IMR-90 (cell line): ENCODE data around the gene SCYGR3. TPM values are rescaled to one million over a fixed set of nuclear protein-coding genes. Genes with fewer than 3 reads are reported as not detected.

Experiments
- ATAC-seq: fragments of 200-7000 bp; cut with Tn5 transposase; 2 replicates; pipeline ENCODE4 v1.9.1; 2020; ENCODE audit warnings: low read depth, mild to moderate bottlenecking, moderate library complexity
- BruUV-seq: library from RNA; stranded (reverse); fragments of 400-500 nt; replicated peaks from 2 replicates; lab custom pipeline; 2021; lab: Mats Ljungman, UMichigan
- CTCF ChIA-PET: fragments of 300-600 bp; formaldehyde crosslinking; extraction: SDS; loops from one replicate; lab custom pipeline; 2021; ENCODE audit warnings: antibody characterized with exemption; lab: Yijun Ruan, JAX
- POLR2A ChIA-PET: fragments of 300-600 bp; sonication (Branson Sonifier 250); formaldehyde crosslinking; loops from one replicate; lab custom pipeline; 2022; ENCODE audit warnings: antibody characterized with exemption; ENCODE audit not compliant: unreplicated experiment; lab: Charles Lee
- DNase-seq: peaks from one replicate; pipeline ENCODE4 v3.0.0; 2013
- H2AFZ ChIP-seq: replicated peaks from 2 replicates; pipeline ENCODE3; 2013; ENCODE audit warnings: low read length, mild to moderate bottlenecking; ENCODE audit not compliant: poor library complexity
- H2AK5ac ChIP-seq: 2 replicates; pipeline ENCODE4 v1.6.1; 2013; ENCODE audit warnings: low read depth, low read length, inconsistent platforms
- H2AK9ac ChIP-seq: replicated peaks from 2 replicates; pipeline ENCODE3; 2013; ENCODE audit warnings: mild to moderate bottlenecking, low read depth, low read length, moderate library complexity; ENCODE audit not compliant: poor library complexity
- H2BK120ac ChIP-seq: 2 replicates; pipeline ENCODE4 v1.6.1; 2013; ENCODE audit warnings: low read depth, low read length, inconsistent platforms
- H2BK15ac ChIP-seq: 3 replicates; pipeline ENCODE4 v1.6.1; 2013; ENCODE audit warnings: low read depth, low read length, inconsistent platforms
- H2BK20ac ChIP-seq: 2 replicates; pipeline ENCODE4 v1.6.1; 2013; ENCODE audit warnings: low read depth, mild to moderate bottlenecking, inconsistent platforms, low read length, moderate library complexity
- H2BK5ac ChIP-seq: 2 replicates; pipeline ENCODE4 v1.6.1; 2013; ENCODE audit warnings: mild to moderate bottlenecking, low read depth, low read length, inconsistent platforms; ENCODE audit not compliant: poor library complexity, severe bottlenecking
- H3K14ac ChIP-seq: replicated peaks from 2 replicates; pipeline ENCODE4 v1.6.1; 2013; ENCODE audit warnings: low read depth, low read length, inconsistent platforms
- H3K18ac ChIP-seq: 2 replicates; pipeline ENCODE4 v1.6.1; 2013; ENCODE audit warnings: low read depth, low read length, control low read depth
- H3K23ac ChIP-seq: 2 replicates; pipeline ENCODE4 v1.6.1; 2013; ENCODE audit warnings: low read depth, low read length, inconsistent platforms
- H3K27ac ChIP-seq: 2 replicates; pipeline ENCODE4 v1.5.1; 2013; ENCODE audit warnings: mild to moderate bottlenecking, control low read depth, low read length; ENCODE audit not compliant: insufficient read depth
- H3K27me3 ChIP-seq: 2 replicates; pipeline ENCODE4 v1.6.1; 2013; ENCODE audit warnings: low read length; ENCODE audit not compliant: control insufficient read depth, insufficient read depth
- H3K36me3 ChIP-seq: 2 replicates; pipeline ENCODE4 v1.6.1; 2013; ENCODE audit warnings: low read length, mixed read lengths; ENCODE audit not compliant: control insufficient read depth, insufficient read depth
- H3K4ac ChIP-seq: 2 replicates; pipeline ENCODE4 v1.6.1; 2013; ENCODE audit warnings: low read depth, low read length, inconsistent platforms
- H3K4me1 ChIP-seq: 2 replicates; pipeline ENCODE4 v1.6.1; 2013; ENCODE audit warnings: low read length, mixed read lengths; ENCODE audit not compliant: control insufficient read depth, insufficient read depth
- H3K4me2 ChIP-seq: 2 replicates; pipeline ENCODE4 v1.6.1; 2013; ENCODE audit warnings: low read depth, mild to moderate bottlenecking, control low read depth, low read length, moderate library complexity
- H3K4me3 ChIP-seq: 2 replicates; pipeline ENCODE4 v1.5.1; 2013; ENCODE audit warnings: low read depth, mild to moderate bottlenecking, control low read depth, low read length, moderate library complexity; ENCODE audit not compliant: insufficient read depth
- H3K56ac ChIP-seq: 2 replicates; pipeline ENCODE4 v1.6.1; 2013; ENCODE audit warnings: low read length, inconsistent platforms; ENCODE audit not compliant: insufficient read depth; ENCODE audit errors: extremely low read depth
- H3K79me1 ChIP-seq, 2 experiments: 2 replicates each; pipeline ENCODE4 v1.6.1; 2013; ENCODE audit warnings: low read length in 2 of 2, inconsistent platforms in 1 of 2, low read depth in 1 of 2
- H3K9ac ChIP-seq: 2 replicates; pipeline ENCODE4 v1.6.1; 2013; ENCODE audit warnings: low read depth, low read length, control low read depth
- H3K9me1 ChIP-seq: 2 replicates; pipeline ENCODE4 v1.6.1; 2013; ENCODE audit warnings: low read length, inconsistent platforms; ENCODE audit not compliant: insufficient read depth
- H3K9me3 ChIP-seq: 2 replicates; pipeline ENCODE4 v1.6.1; 2013; ENCODE audit warnings: low read length; ENCODE audit not compliant: control insufficient read depth, insufficient read depth
- H4K20me1 ChIP-seq: 2 replicates; pipeline ENCODE4 v1.6.1; 2013; ENCODE audit warnings: low read length, inconsistent platforms; ENCODE audit not compliant: insufficient read depth
- H4K5ac ChIP-seq: 2 replicates; pipeline ENCODE4 v1.6.1; 2013; ENCODE audit warnings: mild to moderate bottlenecking, low read depth, low read length, control low read depth
- H4K8ac ChIP-seq, 2 experiments: 2 replicates each; pipeline ENCODE4 v1.6.1; 2013; ENCODE audit warnings: low read depth in 2 of 2, low read length in 2 of 2, control low read depth in 1 of 2, inconsistent platforms in 1 of 2
- H4K91ac ChIP-seq: 2 replicates; pipeline ENCODE4 v1.6.1; 2013; ENCODE audit warnings: low read depth, low read length, inconsistent platforms; ENCODE audit not compliant: insufficient read depth
- CEBPB ChIP-seq: IDR thresholded peaks from 2 replicates; pipeline ENCODE4 v1.6.1; 2012; ENCODE audit warnings: low read depth, low read length, improper control_type of control experiment
- ELK1 ChIP-seq: fragments of 150-350 bp; IDR thresholded peaks from 2 replicates; pipeline ENCODE4 v1.6.1; 2016; ENCODE audit warnings: low read depth, mild to moderate bottlenecking, low read length, moderate library complexity, borderline replicate concordance
- MAFK ChIP-seq: IDR thresholded peaks from 2 replicates; pipeline ENCODE4 v1.6.1; 2012; ENCODE audit warnings: low read depth, low read length, improper control_type of control experiment
- WGBS, 2 experiments: methylation state at CpG; one replicate each; pipeline versions ENCODE4 v1.1.5 to v1.1.7; 2013; ENCODE audit warnings: missing lambda C conversion rate in 2 of 2; ENCODE audit not compliant: insufficient read length in 1 of 2; ENCODE audit errors: extremely low coverage in 2 of 2; 5-methylcytosine and 5-hydroxymethylcytosine counted together
- dilution Hi-C: fragments of 300-500 bp; cut with HindIII; formaldehyde crosslinking; loops from one replicate; pipeline ENCODE4 v1.14.3; 2018; ENCODE audit warnings: low sequenced_read_pairs; ENCODE audit not compliant: unreplicated experiment
- in situ Hi-C: fragments of 300-500 bp; cut with MboI; formaldehyde crosslinking; loops from 3 replicates; pipeline ENCODE4 v1.14.3; 2019; ENCODE audit warnings: low sequenced_read_pairs, inconsistent platforms, mixed read lengths
- intact Hi-C: fragments of 100-400 bp; cut with micrococcal nuclease; formaldehyde crosslinking; loops from 2 replicates; pipeline ENCODE4 v1.10.0; 2022
- polyA plus RNA-seq, 3 experiments: library from polyadenylated mRNA; depleted of rRNA; stranded (reverse); fragments of >200 nt; gene quantifications; 2 replicates each; pipeline ENCODE4 v1.2.3, GENCODE V29; 2012; ENCODE audit warnings: low replicate concordance in 1 of 3
- total RNA-seq: library from RNA; depleted of rRNA; stranded (reverse); fragments of >200 nt; gene quantifications from 2 replicates; pipeline ENCODE4 v1.2.3, GENCODE V29; 2012

SCYGR3 gene
- total and polyA plus RNA-seq, 2 of the 4 experiments (the other 2 are of a cell fraction) = not detected

DNA sequence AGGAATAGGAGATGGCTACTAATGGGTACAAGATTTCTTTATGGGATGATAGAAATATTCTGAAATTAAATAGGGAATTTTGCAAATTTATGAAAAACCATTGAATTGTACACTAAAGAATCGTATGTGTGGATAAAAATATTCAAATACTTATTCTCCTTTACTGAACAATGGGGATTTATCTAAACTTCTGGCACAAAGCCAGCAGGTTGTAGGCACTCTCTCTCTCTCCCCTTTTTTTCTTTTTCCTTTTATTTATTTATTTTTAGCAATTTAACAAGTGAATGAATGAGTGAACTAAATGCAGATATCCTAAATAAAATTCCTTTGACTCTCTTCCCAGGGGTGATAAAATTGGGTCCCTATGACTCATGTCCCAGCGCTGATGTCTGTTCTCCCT, 37.8 kb downstream of the SCYGR3 start:
- no peak overlapping the region for H3K4me2 ChIP-seq
- H2BK120ac ChIP-seq = no peak overlapping the region
- H3K27me3 ChIP-seq = peaks cover 2% of the 10 kb centered on the region
- H3K23ac ChIP-seq = no peak overlapping the region
- no peaks in the 10 kb centered on the region for H3K79me1 ChIP-seq
- CTCF ChIA-PET = no interaction called here
- BruUV-seq = no TSS peak
- POLR2A ChIA-PET = no interaction called here
- no peak overlapping the region for H2BK15ac ChIP-seq
- WGBS, 2 experiments = 83% methylated on average over 1 of the region's 2 CpGs; no CpG with 5 or more reads in 1 of the 2 experiments
- no peak overlapping the region for H2AK5ac ChIP-seq
- no peak overlapping the region for H4K5ac ChIP-seq
- no peak overlapping the region for H2AK9ac ChIP-seq
- ATAC-seq = no peak
- no peak overlapping the region for H4K8ac ChIP-seq
- H3K9me1 ChIP-seq = 0 out of 2 replicates have a peak, but pooled peaks cover 2% of the 10 kb centered on the region
- no peak overlapping the region for H3K56ac ChIP-seq
- H2BK5ac ChIP-seq = no peak overlapping the region
- no peak overlapping the region for H3K9ac ChIP-seq
- H3K36me3 ChIP-seq = no peaks in the 10 kb centered on the region
- dilution Hi-C loops = no loop called here
- H2AFZ ChIP-seq = no peak overlapping the region
- no peak overlapping the region for H3K18ac ChIP-seq
- H3K14ac ChIP-seq = no peak overlapping the region
- DNase-seq = no peak
- intact Hi-C loops = no loop called here
- H3K4me1 ChIP-seq = no peaks in the 10 kb centered on the region
- no peak overlapping the region for H3K27ac ChIP-seq
- H3K4ac ChIP-seq = no peak overlapping the region
- H3K4me3 ChIP-seq = no peak overlapping the region
- H2BK20ac ChIP-seq = no peak overlapping the region
- H4K20me1 ChIP-seq = no peaks in the 10 kb centered on the region
- TF ChIP-seq ELK1 (no peak), MAFK (no peak), CEBPB (no peak)
- H4K91ac ChIP-seq = no peak overlapping the region
- in situ Hi-C loops = no loop called here
- H3K9me3 ChIP-seq = no peaks in the 10 kb centered on the region
